Lower leg skin (tissue), 3 donors: Measurements from ENCODE around the gene BEAN1.

Source experiments
- CTCF ChIP-seq, 3 donors: fragments of 450-650 bp; IDR thresholded peaks; one replicate each; pipeline ENCODE4 v1.5.1; 2016; ENCODE audit warnings: antibody characterized with exemption in 3 of 3, mild to moderate bottlenecking in 3 of 3, moderate library complexity in 2 of 3
- POLR2A ChIP-seq, 2 donors: fragments of 450-650 bp; IDR thresholded peaks; one replicate each; pipeline ENCODE4 v1.6.1; 2016 to 2017; ENCODE audit warnings: antibody characterized with exemption in 2 of 2, mild to moderate bottlenecking in 1 of 2, moderate library complexity in 1 of 2

GRCh38 chr16:66486773-66487579 lies 59.9 kb downstream of the BEAN1 start:
- no peak for TF ChIP-seq CTCF (IDR thresholded peaks at IDR 0.05)
- no peak for TF ChIP-seq POLR2A (IDR thresholded peaks at IDR 0.05)
